H9 (cell line): Measurements from ENCODE around the gene EDDM13. TPM values are rescaled to one million over a fixed set of nuclear protein-coding genes. Genes with fewer than 3 reads are reported as not detected.

Experiments
- DNase-seq: peaks from one replicate; pipeline ENCODE4 v3.0.0-alpha.2; 2017
- H2AFZ ChIP-seq: one replicate; pipeline ENCODE4 v1.6.1; 2013; ENCODE audit warnings: mild to moderate bottlenecking, low read length, control low read depth, moderate library complexity
- H2AK5ac ChIP-seq: 2 replicates; pipeline ENCODE4 v1.6.1; 2013; ENCODE audit warnings: low read length, control low read depth, mixed read lengths; ENCODE audit not compliant: insufficient read length
- H2BK120ac ChIP-seq: one replicate; pipeline ENCODE4 v1.6.1; 2013; ENCODE audit warnings: low read depth, mild to moderate bottlenecking, low read length, control low read depth, inconsistent platforms; ENCODE audit not compliant: poor library complexity, severe bottlenecking
- H2BK12ac ChIP-seq: 2 replicates; pipeline ENCODE4 v1.6.1; 2013; ENCODE audit warnings: low read length, control low read depth, mixed read lengths, low read depth; ENCODE audit not compliant: insufficient read length
- H2BK15ac ChIP-seq: 2 replicates; pipeline ENCODE4 v1.6.1; 2013; ENCODE audit warnings: low read depth, low read length, control low read depth
- H2BK20ac ChIP-seq: one replicate; pipeline ENCODE4 v1.6.1; 2013; ENCODE audit warnings: low read depth, mild to moderate bottlenecking, low read length, control low read depth, inconsistent platforms; ENCODE audit not compliant: poor library complexity, severe bottlenecking
- H2BK5ac ChIP-seq: 2 replicates; pipeline ENCODE4 v1.6.1; 2013; ENCODE audit warnings: low read length, control low read depth, mixed read lengths; ENCODE audit not compliant: insufficient read length
- H3K14ac ChIP-seq: 2 replicates; pipeline ENCODE4 v1.6.1; 2013; ENCODE audit warnings: low read length, control low read depth; ENCODE audit not compliant: insufficient read depth
- H3K18ac ChIP-seq: 2 replicates; pipeline ENCODE4 v1.6.1; 2013; ENCODE audit warnings: low read depth, mild to moderate bottlenecking, mixed read lengths, low read length, control low read depth; ENCODE audit not compliant: insufficient read length
- H3K23ac ChIP-seq: 2 replicates; pipeline ENCODE4 v1.6.1; 2013; ENCODE audit warnings: low read length, control low read depth, mixed read lengths, low read depth; ENCODE audit not compliant: insufficient read length
- H3K23me2 ChIP-seq: 2 replicates; pipeline ENCODE4 v1.6.1; 2013; ENCODE audit warnings: low read depth, mild to moderate bottlenecking, mixed read lengths, low read length, control low read depth; ENCODE audit not compliant: insufficient read length, poor library complexity, severe bottlenecking
- H3K27ac ChIP-seq: 2 replicates; pipeline ENCODE4 v1.5.1; 2013; ENCODE audit warnings: low read length, control low read depth, mixed read lengths, low read depth; ENCODE audit not compliant: insufficient read length
- H3K27me3 ChIP-seq: 2 replicates; pipeline ENCODE4 v1.6.1; 2013; ENCODE audit warnings: low read length, control low read depth, inconsistent platforms; ENCODE audit not compliant: insufficient read depth
- H3K4ac ChIP-seq: 2 replicates; pipeline ENCODE4 v1.6.1; 2013; ENCODE audit warnings: low read depth, mild to moderate bottlenecking, control low read depth, inconsistent platforms, low read length, moderate library complexity
- H3K4me1 ChIP-seq: 2 replicates; pipeline ENCODE4 v1.6.1; 2013; ENCODE audit warnings: low read length, control low read depth, inconsistent platforms; ENCODE audit not compliant: insufficient read depth
- H3K4me2 ChIP-seq: 2 replicates; pipeline ENCODE4 v1.6.1; 2013; ENCODE audit warnings: low read length, control low read depth, mixed read lengths; ENCODE audit not compliant: insufficient read length, insufficient read depth
- H3K56ac ChIP-seq: 2 replicates; pipeline ENCODE4 v1.6.1; 2013; ENCODE audit warnings: low read depth, mild to moderate bottlenecking, mixed read lengths, low read length, control low read depth; ENCODE audit not compliant: insufficient read length
- H3K79me1 ChIP-seq: 2 replicates; pipeline ENCODE4 v1.6.1; 2013; ENCODE audit warnings: low read depth, mild to moderate bottlenecking, moderate library complexity, low read length, control low read depth, inconsistent platforms; ENCODE audit not compliant: insufficient read depth, poor library complexity, severe bottlenecking
- H3K79me2 ChIP-seq: 2 replicates; pipeline ENCODE4 v1.6.1; 2013; ENCODE audit warnings: low read length, control low read depth, inconsistent platforms; ENCODE audit not compliant: insufficient read depth
- H3K9ac ChIP-seq: 2 replicates; pipeline ENCODE4 v1.6.1; 2013; ENCODE audit warnings: low read length, control low read depth, mixed read lengths; ENCODE audit not compliant: insufficient read length; ENCODE audit errors: extremely low read depth
- H3K9me3 ChIP-seq: one replicate; pipeline ENCODE4 v1.6.1; 2013; ENCODE audit warnings: low read depth, low read length, inconsistent platforms; ENCODE audit not compliant: control insufficient read depth
- H3T11ph ChIP-seq: one replicate; pipeline ENCODE4 v1.6.1; 2013; ENCODE audit warnings: mild to moderate bottlenecking, low read length, control low read depth, inconsistent platforms
- H4K20me1 ChIP-seq: one replicate; pipeline ENCODE4 v1.6.1; 2013; ENCODE audit not compliant: control insufficient read depth, insufficient read length, insufficient read depth
- H4K5ac ChIP-seq: 2 replicates; pipeline ENCODE4 v1.6.1; 2013; ENCODE audit warnings: low read depth, mild to moderate bottlenecking, mixed read lengths, low read length, control low read depth; ENCODE audit not compliant: insufficient read length
- H4K8ac ChIP-seq: replicated peaks from 2 replicates; pipeline ENCODE4 v1.6.1; 2013; ENCODE audit warnings: low read length, control low read depth, mixed read lengths, low read depth; ENCODE audit not compliant: insufficient read length
- H4K91ac ChIP-seq: 2 replicates; pipeline ENCODE4 v1.6.1; 2013; ENCODE audit warnings: low read depth, mild to moderate bottlenecking, moderate library complexity, mixed read lengths, low read length, control low read depth; ENCODE audit not compliant: insufficient read length
- H3K27ac Mint-ChIP-seq, 3 experiments: 2 replicates in 2 of 3; 3 replicates in 1 of 3; pipeline ENCODE4 v1.8.0; 2020 to 2021; ENCODE audit warnings: mixed read lengths in 3 of 3, mild to moderate bottlenecking in 1 of 3, moderate library complexity in 1 of 3
- H3K27me3 Mint-ChIP-seq: 2 replicates; pipeline ENCODE4 v1.8.0; 2021; ENCODE audit warnings: low read depth, mild to moderate bottlenecking, moderate library complexity, mixed read lengths
- H3K36me3 Mint-ChIP-seq, 3 experiments: 2 replicates in 2 of 3; 3 replicates in 1 of 3; pipeline ENCODE4 v1.8.0; 2020 to 2021; ENCODE audit warnings: low read depth in 3 of 3, mixed read lengths in 3 of 3; ENCODE audit not compliant: insufficient read depth in 1 of 3
- H3K4me1 Mint-ChIP-seq, 2 experiments: 2 replicates each; pipeline ENCODE4 v1.8.0; 2020; ENCODE audit warnings: mixed read lengths in 2 of 2
- H3K4me3 Mint-ChIP-seq, 2 experiments: 2 replicates in 1 of 2; 3 replicates in 1 of 2; pipeline ENCODE4 v1.8.0; 2020 to 2021; ENCODE audit warnings: mild to moderate bottlenecking in 2 of 2, mixed read lengths in 2 of 2, moderate library complexity in 1 of 2
- H3K9me3 Mint-ChIP-seq, 2 experiments: 2 replicates in 1 of 2; 3 replicates in 1 of 2; pipeline ENCODE4 v1.8.0; 2020; ENCODE audit warnings: mild to moderate bottlenecking in 2 of 2, mixed read lengths in 2 of 2, moderate library complexity in 1 of 2
- WGBS: extraction: QIAGEN DNeasy Blood & Tissue Kit; methylation state at CpG from one replicate; pipeline ENCODE4 v1.1.7; 2013; ENCODE audit warnings: missing lambda C conversion rate, low lambda C conversion rate, mixed read lengths; ENCODE audit not compliant: insufficient read length; ENCODE audit errors: extremely low coverage; 5-methylcytosine and 5-hydroxymethylcytosine counted together
- total RNA-seq: library from RNA; stranded (reverse); gene quantifications from 2 replicates; pipeline ENCODE4 v1.2.1, GENCODE V29; 2021
- TF ChIP-seq, protein P1 (sequence below): fragments of 200-600 bp; sonication (generic); conservative IDR thresholded peaks from 3 replicates; pipeline ENCODE4 v1.8.0; 2021; ENCODE audit warnings: antibody characterized with exemption, mild to moderate bottlenecking

Gene EDDM13
- total RNA-seq, 1 experiment from 2014 or later, result not detected

- WGBS, result no CpG with 5 or more reads among the region's 5 CpGs
- Histone ChIP-seq H2BK120ac (no peak overlapping the region), H2BK15ac (no peak overlapping the region)
Observed at GRCh38 chr19:56263319-56263718, 9.2 kb upstream of the EDDM13 start.

More at GRCh38 chr19:56263319-56263718, 9.2 kb upstream of the EDDM13 start:
- no peak overlapping the region for H3K27ac ChIP-seq
- Mint-ChIP-seq H3K4me3 (no peak overlapping the region), H3K9me3 (peaks cover 0 to 31% of the 10 kb centered on the region in 2 experiments; a peak in 2 of 5 replicates), H3K27me3 (no peaks in the 10 kb centered on the region), H3K27ac (no peak overlapping the region), H3K36me3 (peaks cover 0 to 1% (median 0%) of the 10 kb centered on the region in 3 experiments; a peak in 1 of 7 replicates), H3K4me1 (no peaks in the 10 kb centered on the region)
- no peak overlapping the region for H2BK20ac ChIP-seq
- no peak overlapping the region for H3K56ac ChIP-seq
- no peaks in the 10 kb centered on the region for H3K27me3 ChIP-seq
- no peaks in the 10 kb centered on the region for H3K79me2 ChIP-seq
- no peak overlapping the region for H4K91ac ChIP-seq
- H3K23me2 ChIP-seq, result no peaks in the 10 kb centered on the region
- H3K4me1 ChIP-seq, result no peaks in the 10 kb centered on the region
- H4K20me1 ChIP-seq, result no peaks in the 10 kb centered on the region
- no peak overlapping the region for H3K18ac ChIP-seq
- TF ChIP-seq, protein P1, sequence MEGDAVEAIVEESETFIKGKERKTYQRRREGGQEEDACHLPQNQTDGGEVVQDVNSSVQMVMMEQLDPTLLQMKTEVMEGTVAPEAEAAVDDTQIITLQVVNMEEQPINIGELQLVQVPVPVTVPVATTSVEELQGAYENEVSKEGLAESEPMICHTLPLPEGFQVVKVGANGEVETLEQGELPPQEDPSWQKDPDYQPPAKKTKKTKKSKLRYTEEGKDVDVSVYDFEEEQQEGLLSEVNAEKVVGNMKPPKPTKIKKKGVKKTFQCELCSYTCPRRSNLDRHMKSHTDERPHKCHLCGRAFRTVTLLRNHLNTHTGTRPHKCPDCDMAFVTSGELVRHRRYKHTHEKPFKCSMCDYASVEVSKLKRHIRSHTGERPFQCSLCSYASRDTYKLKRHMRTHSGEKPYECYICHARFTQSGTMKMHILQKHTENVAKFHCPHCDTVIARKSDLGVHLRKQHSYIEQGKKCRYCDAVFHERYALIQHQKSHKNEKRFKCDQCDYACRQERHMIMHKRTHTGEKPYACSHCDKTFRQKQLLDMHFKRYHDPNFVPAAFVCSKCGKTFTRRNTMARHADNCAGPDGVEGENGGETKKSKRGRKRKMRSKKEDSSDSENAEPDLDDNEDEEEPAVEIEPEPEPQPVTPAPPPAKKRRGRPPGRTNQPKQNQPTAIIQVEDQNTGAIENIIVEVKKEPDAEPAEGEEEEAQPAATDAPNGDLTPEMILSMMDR, result no peak
- H2AK5ac ChIP-seq, result no peak overlapping the region
- H3K14ac ChIP-seq, result no peak overlapping the region
- DNase-seq, result no peak
- no peaks in the 10 kb centered on the region for H3K9me3 ChIP-seq
- H4K8ac ChIP-seq, result no peak overlapping the region
- H3K9ac ChIP-seq, result no peak overlapping the region
- H3K4me2 ChIP-seq, result no peak overlapping the region
- H4K5ac ChIP-seq, result no peak overlapping the region
- H2AFZ ChIP-seq, result no peak overlapping the region
- no peak overlapping the region for H3T11ph ChIP-seq
- H3K4ac ChIP-seq, result no peak overlapping the region
- no peak overlapping the region for H3K23ac ChIP-seq
- H3K79me1 ChIP-seq, result no peaks in the 10 kb centered on the region
- no peak overlapping the region for H2BK5ac ChIP-seq
- no peak overlapping the region for H2BK12ac ChIP-seq
